CD4-positive, CD25-positive, alpha-beta regulatory T cell (primary cell): Measurements from ENCODE around the gene PGGHG. TPM values are rescaled to one million over a fixed set of nuclear protein-coding genes. Genes with fewer than 3 reads are reported as not detected.
"Not testable (repeated sequence)": the region's sequence is repeated elsewhere in the genome, so short reads cannot be mapped to it uniquely, and the experiment has no call there.

Experiments used
- ATAC-seq, 2 donors: fragments of 150-1000 bp; cut with Tn5 transposase; one replicate each; pipeline ENCODE4 v1.10.0; 2021; ENCODE audit warnings: low read depth in 2 of 2, moderate number of reproducible peaks in 2 of 2, moderate library complexity in 1 of 2
- DNase-seq, 3 donors: peaks; one replicate each; pipeline versions ENCODE4 v3.0.0 to v3.0.0-alpha.2; 2012 to 2022; ENCODE audit warnings: mixed read lengths in 1 of 3
- H3K27ac ChIP-seq: one replicate; pipeline ENCODE4 v1.7.0; 2013; ENCODE audit warnings: mild to moderate bottlenecking, low read length; ENCODE audit not compliant: insufficient read depth, poor library complexity, severe bottlenecking
- H3K27me3 ChIP-seq: one replicate; pipeline ENCODE4 v1.7.0; 2013; ENCODE audit warnings: low read length; ENCODE audit not compliant: control insufficient read depth, insufficient read depth
- H3K36me3 ChIP-seq: one replicate; pipeline ENCODE4 v1.7.0; 2013; ENCODE audit warnings: mild to moderate bottlenecking, low read length, moderate library complexity; ENCODE audit not compliant: control insufficient read depth, insufficient read depth
- H3K4me1 ChIP-seq: 2 replicates; pipeline ENCODE4 v1.7.0; 2013; ENCODE audit warnings: mild to moderate bottlenecking, low read length; ENCODE audit not compliant: insufficient read depth, control insufficient read depth, poor library complexity, severe bottlenecking
- H3K4me3 ChIP-seq: one replicate; pipeline ENCODE4 v1.7.0; 2013; ENCODE audit warnings: low read depth, mild to moderate bottlenecking, low read length, moderate library complexity
- H3K9me3 ChIP-seq, 2 experiments: 1 replicate in 1 of 2; 2 replicates in 1 of 2; pipeline ENCODE4 v1.7.0; 2013; ENCODE audit warnings: low read length in 2 of 2, mild to moderate bottlenecking in 1 of 2, moderate library complexity in 1 of 2; ENCODE audit not compliant: control insufficient read depth in 2 of 2
- H3K27ac Mint-ChIP-seq, 3 donors: one replicate each; pipeline ENCODE4 v1.8.0; 2020 to 2022; ENCODE audit warnings: mild to moderate bottlenecking in 3 of 3, mixed read lengths in 3 of 3, moderate library complexity in 2 of 3
- H3K27me3 Mint-ChIP-seq: one replicate; pipeline ENCODE4 v1.8.0; 2022; ENCODE audit warnings: mild to moderate bottlenecking, mixed read lengths
- H3K36me3 Mint-ChIP-seq: one replicate; pipeline ENCODE4 v1.8.0; 2020; ENCODE audit warnings: mixed read lengths
- H3K4me1 Mint-ChIP-seq, 4 donors: one replicate each; pipeline ENCODE4 v1.8.0; 2020 to 2022; ENCODE audit warnings: mixed read lengths in 4 of 4, mild to moderate bottlenecking in 1 of 4
- H3K4me3 Mint-ChIP-seq, 4 donors: one replicate each; pipeline ENCODE4 v1.8.0; 2020 to 2022; ENCODE audit warnings: mild to moderate bottlenecking in 4 of 4, mixed read lengths in 4 of 4, moderate library complexity in 3 of 4
- H3K9me3 Mint-ChIP-seq, 7 donors: one replicate each; pipeline ENCODE4 v1.8.0; 2020 to 2022; ENCODE audit warnings: mixed read lengths in 7 of 7, mild to moderate bottlenecking in 3 of 7, moderate library complexity in 2 of 7
- polyA plus RNA-seq, 4 donors: library from polyadenylated mRNA; unstranded; fragments of 300-500 nt; fragmentation: Illumina TruSeq; gene quantifications; one replicate each; pipeline ENCODE4 v1.2.3, GENCODE V29; 2021
- total RNA-seq: library from RNA; stranded (reverse); gene quantifications from one replicate; pipeline ENCODE4 v1.2.3, GENCODE V29; 2022

PGGHG gene
- total and polyA plus RNA-seq, 5 donors from 2014 or later = 1.5 to 188 (median 2.9) TPM

- Mint-ChIP-seq H3K4me1 (peaks cover 0 to 3% (median 0%) of the 10 kb centered on the region in 4 donors), H3K9me3 (no peaks in the 10 kb centered on the region), H3K27me3 (peaks cover 8% of the 10 kb centered on the region), H3K27ac (no peak overlapping the region), H3K4me3 (no peak overlapping the region), H3K36me3 (peaks cover 4% of the 10 kb centered on the region)
- Histone ChIP-seq H3K4me1 (no peaks in the 10 kb centered on the region), H3K9me3 (no peaks in the 10 kb centered on the region), H3K36me3 (peaks cover 6% of the 10 kb centered on the region), H3K27me3 (no peaks in the 10 kb centered on the region), H3K27ac (no peak overlapping the region), H3K4me3 (no peak overlapping the region)
- ATAC-seq (no peak), DNase-seq (no peak)
Measured at GRCh38 chr11:257766-258493, 31.0 kb upstream of the PGGHG start.

- H3K36me3 Mint-ChIP-seq = no peaks in the 10 kb centered on the region
- no peak for DNase-seq
- Histone ChIP-seq H3K27ac (no peak overlapping the region), H3K27me3 (no peaks in the 10 kb centered on the region), H3K36me3 (no peaks in the 10 kb centered on the region), H3K4me1 (no peaks in the 10 kb centered on the region), H3K4me3 (no peak overlapping the region), H3K9me3 (no peaks in the 10 kb centered on the region)
- no peak for ATAC-seq
- H3K27ac Mint-ChIP-seq = no peak overlapping the region
- no peaks in the 10 kb centered on the region for H3K4me1 Mint-ChIP-seq
- no peak overlapping the region for H3K4me3 Mint-ChIP-seq
- H3K9me3 Mint-ChIP-seq = no peaks in the 10 kb centered on the region
- H3K27me3 Mint-ChIP-seq = peaks cover 8% of the 10 kb centered on the region
Measured at GRCh38 chr11:259413-259812, 29.5 kb upstream of the PGGHG start.

- peaks cover 8% of the 10 kb centered on the region for H3K27me3 Mint-ChIP-seq
- ATAC-seq (no peak), DNase-seq (no peak)
- Histone ChIP-seq H3K4me1 (no peaks in the 10 kb centered on the region), H3K27me3 (no peaks in the 10 kb centered on the region), H3K36me3 (no peaks in the 10 kb centered on the region), H3K9me3 (peaks cover 0 to 4% of the 10 kb centered on the region in 2 experiments), H3K27ac (no peak overlapping the region), H3K4me3 (no peak overlapping the region)
- H3K4me3 Mint-ChIP-seq = no peak overlapping the region
- H3K27ac Mint-ChIP-seq = no peak overlapping the region
- H3K9me3 Mint-ChIP-seq = peaks cover 0 to 2% (median 0%) of the 10 kb centered on the region in 7 donors
- H3K4me1 Mint-ChIP-seq = peaks cover 0 to 2% (median 1%) of the 10 kb centered on the region in 4 donors
- no peaks in the 10 kb centered on the region for H3K36me3 Mint-ChIP-seq
Measured at GRCh38 chr11:261624-262023, 27.3 kb upstream of the PGGHG start.

GRCh38 chr11:266676-267439 lies 22.1 kb upstream of the PGGHG start:
- ATAC-seq (peak in 1 of 2 donors; percentile 18), DNase-seq (peak in 1 of 3 donors; percentile 38)
- Mint-ChIP-seq H3K27ac (peak overlapping the region; percentile 48 to 93 (median 75)), H3K4me1 (peaks cover 8 to 38% (median 20%) of the 10 kb centered on the region in 4 donors), H3K4me3 (peak overlapping the region; percentile 45 to 92 (median 79)), H3K27me3 (peaks cover 5% of the 10 kb centered on the region), H3K9me3 (peaks cover 0 to 2% (median 0%) of the 10 kb centered on the region in 7 donors), H3K36me3 (no peaks in the 10 kb centered on the region)
- Histone ChIP-seq H3K36me3 (no peaks in the 10 kb centered on the region), H3K4me1 (peaks cover 34% of the 10 kb centered on the region), H3K9me3 (peaks cover 0 to 4% of the 10 kb centered on the region in 2 experiments), H3K27me3 (no peaks in the 10 kb centered on the region), H3K4me3 (peak overlapping the region; percentile 31), H3K27ac (peak overlapping the region; percentile 51)

- Mint-ChIP-seq H3K4me3 (peak overlapping the region; percentile 84 to 93 (median 90)), H3K27me3 (peaks cover 5% of the 10 kb centered on the region), H3K36me3 (no peaks in the 10 kb centered on the region), H3K4me1 (peaks cover 8 to 41% (median 20%) of the 10 kb centered on the region in 4 donors), H3K9me3 (peaks cover 0 to 2% (median 0%) of the 10 kb centered on the region in 7 donors), H3K27ac (peak overlapping the region; percentile 93 to 98 (median 98))
- peak overlapping the region; percentile 87 for H3K27ac ChIP-seq
- H3K36me3 ChIP-seq = no peaks in the 10 kb centered on the region
- H3K4me1 ChIP-seq = peaks cover 34% of the 10 kb centered on the region
- peak overlapping the region; percentile 70 for H3K4me3 ChIP-seq
- ATAC-seq (peak; percentile 12 to 35), DNase-seq (peak; percentile 51 to 61 (median 52))
- no peaks in the 10 kb centered on the region for H3K27me3 ChIP-seq
- H3K9me3 ChIP-seq = peaks cover 0 to 4% of the 10 kb centered on the region in 2 experiments
Measured at GRCh38 chr11:267491-267994, 21.4 kb upstream of the PGGHG start.

GRCh38 chr11:268716-269145 lies 20.2 kb upstream of the PGGHG start:
- Histone ChIP-seq H3K4me1 (peaks cover 34% of the 10 kb centered on the region), H3K4me3 (peak overlapping the region; percentile 98), H3K27ac (peak overlapping the region; percentile 87)
- H3K9me3 Mint-ChIP-seq, H3K27me3 ChIP-seq, H3K36me3 Mint-ChIP-seq, H3K27me3 Mint-ChIP-seq, H3K9me3 ChIP-seq, H3K36me3 ChIP-seq: not testable (repeated sequence)
- ATAC-seq (peak; percentile 7 to 26), DNase-seq (peak in 1 of 3 donors; percentile 69)
- Mint-ChIP-seq H3K4me3 (peak overlapping the region; percentile 84 to 93 (median 90)), H3K4me1 (peaks cover 8 to 41% (median 20%) of the 10 kb centered on the region in 4 donors), H3K27ac (peak overlapping the region; percentile 93 to 98 (median 98))

GRCh38 chr11:269146-269890 lies 19.6 kb upstream of the PGGHG start:
- Mint-ChIP-seq H3K36me3 (no peaks in the 10 kb centered on the region), H3K4me3 (peak overlapping the region; percentile 84 to 93 (median 90)), H3K27me3 (peaks cover 9% of the 10 kb centered on the region), H3K9me3 (peaks cover 0 to 2% (median 0%) of the 10 kb centered on the region in 7 donors), H3K4me1 (peaks cover 8 to 41% (median 20%) of the 10 kb centered on the region in 4 donors), H3K27ac (peak overlapping the region; percentile 93 to 98 (median 98))
- peaks cover 34% of the 10 kb centered on the region for H3K4me1 ChIP-seq
- H3K4me3 ChIP-seq = peak overlapping the region; percentile 98
- peaks cover 0 to 4% of the 10 kb centered on the region in 2 experiments for H3K9me3 ChIP-seq
- peak in 2 of 3 donors; percentile 85 to 86 for DNase-seq
- H3K36me3 ChIP-seq = no peaks in the 10 kb centered on the region
- no peaks in the 10 kb centered on the region for H3K27me3 ChIP-seq
- H3K27ac ChIP-seq = peak overlapping the region; percentile 87
- peak; percentile 54 to 63 for ATAC-seq
